Measurements from ENCODE around the gene OR5H14. TPM values are rescaled to one million over a fixed set of nuclear protein-coding genes. Genes with fewer than 3 reads are reported as not detected.
"Not testable (repeated sequence)": the region's sequence is repeated elsewhere in the genome, so short reads cannot be mapped to it uniquely, and the experiment has no call there.

The OR5H14 gene
- total and polyA plus RNA-seq, 9 of the 15 experiments (the other 6 are each of a cell fraction or from before 2014, with no cell fraction given): not detected

GRCh38 chr3:98149456-98149855, 2.2 kb downstream of the OR5H14 start:
- H3K27me3 ChIP-seq (ENCODE audit: control insufficient read depth in 2 of 2, insufficient read depth in 2 of 2, low read length in 2 of 2); H3K36me3 ChIP-seq (ENCODE audit: control insufficient read depth, insufficient read depth, low read length); CTCF ChIA-PET (ENCODE audit: low intra/inter-chr PET ratio); BruUV-seq (replicated peaks); in situ Hi-C loops (cut with MboI); H3K9me1 ChIP-seq (ENCODE audit: control insufficient read depth, insufficient read depth, low read length); H3K9ac ChIP-seq (ENCODE audit: insufficient read depth in 1 of 2, low read depth in 2 of 2, low read length in 2 of 2); FAIRE-seq; H3K4me3 ChIP-seq; H3K4me2 ChIP-seq (ENCODE audit: insufficient read depth, low read length); ATAC-seq; H3K79me2 ChIP-seq (ENCODE audit: control insufficient read depth, insufficient read depth, low read length); H4K20me1 ChIP-seq (replicated peaks; ENCODE audit: control insufficient read depth, insufficient read depth, low read length); POLR2A ChIA-PET; H2AFZ ChIP-seq (ENCODE audit: low read depth, low read length); H3K27ac ChIP-seq (ENCODE audit: extremely low read depth, low read depth, low read length); H3K4me1 ChIP-seq (replicated peaks in 1 of 2; ENCODE audit: control insufficient read depth in 2 of 2, insufficient read depth in 2 of 2, low read length in 2 of 2); DNase-seq (ENCODE audit: extremely low read depth in 1 of 4, low spot score in 3 of 4); intact Hi-C loops (cut with micrococcal nuclease); H3K9me3 ChIP-seq (replicated peaks; ENCODE audit: control insufficient read depth, insufficient read depth, low read depth, low read length): not testable (repeated sequence)
- 0% methylated on average over 4 of the region's 4 CpGs for WGBS (ENCODE audit: insufficient coverage, low coverage, missing lambda C conversion rate)

DNA sequence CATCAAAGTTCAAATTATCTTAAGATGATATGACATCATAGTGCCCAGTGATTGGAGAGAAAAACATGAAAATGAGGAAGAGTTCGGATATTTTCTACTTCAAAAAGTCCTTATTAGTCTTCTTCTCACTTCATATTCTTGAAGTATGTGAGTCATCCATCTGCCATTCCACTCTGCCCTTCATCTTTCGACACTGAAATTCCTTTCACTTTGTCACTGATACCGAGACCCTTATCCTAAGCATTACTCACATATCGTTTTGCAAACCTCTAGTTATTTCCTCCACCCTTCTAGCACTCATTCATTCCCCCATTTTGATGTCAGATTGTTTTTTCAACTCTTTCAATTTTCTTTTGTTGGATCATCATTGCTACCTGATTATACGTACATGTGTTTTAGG, 4.0 kb downstream of the OR5H14 start:
- H3K4me3 ChIP-seq: no peak overlapping the region
- H3K9ac ChIP-seq (ENCODE audit: insufficient read depth in 1 of 2, low read depth in 2 of 2, low read length in 2 of 2): no peak overlapping the region
- DNase-seq (ENCODE audit: extremely low read depth in 1 of 4, low spot score in 3 of 4): no peak
- no peaks in the 10 kb centered on the region for H3K4me1 ChIP-seq (replicated peaks in 1 of 2; ENCODE audit: control insufficient read depth in 2 of 2, insufficient read depth in 2 of 2, low read length in 2 of 2)
- in situ Hi-C loops (cut with MboI): no loop called here
- intact Hi-C loops (cut with micrococcal nuclease): no loop called here
- CTCF ChIA-PET (ENCODE audit: low intra/inter-chr PET ratio): no interaction called here
- no peak overlapping the region for H3K4me2 ChIP-seq (ENCODE audit: insufficient read depth, low read length)
- no peak for FAIRE-seq
- no TSS peak for BruUV-seq (replicated peaks)
- no peak overlapping the region for H2AFZ ChIP-seq (ENCODE audit: low read depth, low read length)
- no peak for TF ChIP-seq U2AF1 (optimal IDR thresholded peaks at IDR 0.05; ENCODE audit: low read depth, low read length)
- TF ChIP-seq GATA2 (CRISPR knock-in tag; IDR thresholded peaks at IDR 0.05): no peak
- TF ChIP-seq ZNF717 (CRISPR knock-in tag; IDR thresholded peaks at IDR 0.05): no peak
- no peak for TF ChIP-seq SLC30A9 (CRISPR knock-in tag; IDR thresholded peaks at IDR 0.05)
- TF ChIP-seq ZNF384 (IDR thresholded peaks at IDR 0.05; ENCODE audit: low read depth, low read length): no peak
- no peak for TF ChIP-seq ETV6 (IDR thresholded peaks at IDR 0.05; ENCODE audit: borderline replicate concordance in 1 of 2, low read depth in 2 of 2, low read length in 1 of 2)
- no peak for TF ChIP-seq ETV6 (CRISPR knock-in tag; IDR thresholded peaks at IDR 0.05; ENCODE audit: borderline replicate concordance)
- TF ChIP-seq RBM39 (optimal IDR thresholded peaks at IDR 0.05; ENCODE audit: low read depth, low read length): no peak
- TF ChIP-seq POLR2AphosphoS5 (IDR thresholded peaks at IDR 0.05; ENCODE audit: control insufficient read depth, insufficient read depth, low read depth, low read length): no peak
- TF ChIP-seq, protein P1, sequence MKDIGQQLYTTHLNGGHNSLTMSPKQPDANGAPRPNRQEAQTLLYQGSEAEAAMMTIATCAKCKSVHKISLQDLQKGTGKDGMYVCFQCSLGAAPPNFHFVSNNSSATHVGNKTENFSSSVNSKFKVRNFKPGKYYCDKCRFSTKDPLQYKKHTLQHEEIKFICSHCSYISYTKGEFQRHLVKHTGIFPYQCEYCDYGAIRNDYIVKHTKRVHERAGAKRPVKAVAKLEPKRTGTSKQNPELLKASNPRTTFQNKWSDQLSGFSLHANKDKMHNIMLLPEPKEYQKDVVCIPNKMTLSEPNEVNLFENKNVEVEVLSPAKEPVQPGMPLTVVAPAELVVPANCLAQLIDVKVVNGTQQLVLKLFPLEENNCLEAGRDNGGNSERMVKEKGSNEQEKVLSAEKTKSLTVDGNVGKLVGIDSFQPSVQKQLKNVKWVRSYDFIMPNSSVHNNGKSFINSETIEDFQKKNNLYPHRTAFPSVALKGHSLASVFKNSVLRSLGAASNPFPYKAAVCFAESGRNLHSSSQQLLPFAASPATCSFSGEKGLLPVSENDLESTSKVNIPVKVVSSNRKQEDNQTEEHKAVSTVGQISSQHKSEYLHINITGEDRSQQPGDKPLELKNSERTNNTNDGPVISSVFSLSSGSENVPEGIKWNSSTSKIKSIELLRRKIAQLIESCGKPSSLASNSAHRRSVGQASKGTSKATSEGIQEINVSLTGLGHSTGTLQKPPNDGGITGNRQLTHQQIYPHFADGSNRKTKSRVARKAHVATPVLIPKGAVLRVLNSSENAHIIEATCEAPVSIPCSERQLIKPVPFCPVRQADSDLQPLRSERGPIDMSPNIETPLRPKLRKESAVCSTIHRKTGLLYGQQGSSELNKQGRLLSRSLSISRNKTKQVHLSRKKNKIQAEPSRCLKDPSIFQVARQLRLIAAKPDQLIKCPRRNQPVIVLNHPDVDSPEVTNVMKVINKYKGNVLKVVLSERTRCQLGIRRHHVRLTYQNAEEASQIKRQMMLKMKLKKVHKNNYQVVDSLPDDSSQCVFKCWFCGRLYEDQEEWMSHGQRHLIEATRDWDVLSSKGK (CRISPR knock-in tag; IDR thresholded peaks at IDR 0.05): no peak
- TF ChIP-seq ZNF324 (CRISPR knock-in tag; IDR thresholded peaks at IDR 0.05): no peak
- TF ChIP-seq PURB (CRISPR knock-in tag; IDR thresholded peaks at IDR 0.05; ENCODE audit: low read depth): no peak
- no peak for TF ChIP-seq ELF4 (CRISPR knock-in tag; IDR thresholded peaks at IDR 0.05)
- no peak for TF ChIP-seq BCOR (IDR thresholded peaks at IDR 0.05)
- H3K36me3 ChIP-seq (ENCODE audit: control insufficient read depth, insufficient read depth, low read length): no peaks in the 10 kb centered on the region
- H4K20me1 ChIP-seq (replicated peaks; ENCODE audit: control insufficient read depth, insufficient read depth, low read length): no peaks in the 10 kb centered on the region
- no peaks in the 10 kb centered on the region for H3K9me3 ChIP-seq (replicated peaks; ENCODE audit: control insufficient read depth, insufficient read depth, low read depth, low read length)
- ATAC-seq: no peak
- 0% methylated on average over 5 of the region's 5 CpGs for WGBS (ENCODE audit: insufficient coverage, low coverage, missing lambda C conversion rate)
- H3K9me1 ChIP-seq (ENCODE audit: control insufficient read depth, insufficient read depth, low read length): no peaks in the 10 kb centered on the region
- H3K79me2 ChIP-seq (ENCODE audit: control insufficient read depth, insufficient read depth, low read length): no peaks in the 10 kb centered on the region
- no peaks in the 10 kb centered on the region for H3K27me3 ChIP-seq (ENCODE audit: control insufficient read depth in 2 of 2, insufficient read depth in 2 of 2, low read length in 2 of 2)
- H3K27ac ChIP-seq (ENCODE audit: extremely low read depth, low read depth, low read length): no peak overlapping the region
- POLR2A ChIA-PET: no interaction called here
